T-helper 1 cell (primary cell): ENCODE results near the gene CHD6.

Source experiments
- DNase-seq, 5 donors: peaks; one replicate each; pipeline ENCODE4 v3.0.0-alpha.2; 2012 to 2020

CHD6 gene

DNA sequence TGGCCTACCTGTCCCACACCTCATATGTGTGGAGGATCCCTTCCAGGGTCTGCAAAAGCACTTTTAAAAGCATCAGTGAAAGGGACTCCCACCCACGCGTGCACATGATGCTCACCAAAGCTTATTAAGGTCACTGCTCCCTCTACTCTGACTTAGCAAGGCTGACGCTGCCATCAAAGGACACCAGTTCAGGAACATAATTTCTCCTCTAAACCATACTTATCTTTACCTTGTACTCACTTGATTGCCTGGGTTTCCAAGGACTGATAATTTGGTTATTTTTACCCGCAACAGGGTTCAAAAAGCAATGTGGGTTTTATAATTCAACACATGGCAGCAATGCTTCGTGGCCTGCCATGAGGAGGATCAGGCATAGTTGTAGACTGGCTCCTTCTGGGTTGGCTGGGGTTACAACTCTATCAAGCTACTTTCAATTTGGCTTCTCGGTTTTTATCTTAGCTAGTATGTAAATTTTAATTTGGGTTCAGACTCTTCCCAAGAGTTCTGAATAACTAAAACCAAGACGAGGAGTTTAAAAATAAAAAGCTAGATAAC is 199.4 kb downstream of the CHD6 start:
- no peak for DNase-seq

- no peak for DNase-seq
Measured at GRCh38 chr20:41418031-41418430, 200.1 kb downstream of the CHD6 start.

DNA sequence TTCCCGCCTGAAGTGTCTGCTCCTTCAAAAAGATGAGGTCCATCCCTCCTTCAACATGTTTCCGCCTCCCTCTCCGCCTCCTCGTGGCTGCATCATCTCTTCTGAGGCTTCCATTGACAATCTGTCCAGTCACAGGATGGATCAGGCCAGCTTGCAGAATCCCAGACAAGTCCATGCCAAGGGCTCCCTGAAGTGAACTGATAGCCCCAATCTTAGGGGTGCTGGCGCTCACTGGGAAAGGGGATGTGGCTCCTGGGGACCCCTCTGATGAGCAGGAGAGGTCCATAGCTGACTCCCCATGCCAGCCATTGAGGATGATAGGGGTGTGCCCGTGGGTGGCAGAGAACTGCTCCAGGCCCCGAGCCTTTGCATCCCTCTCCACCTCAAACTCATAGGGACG is 203.0 kb downstream of the CHD6 start:
- DNase-seq = no peak

DNA sequence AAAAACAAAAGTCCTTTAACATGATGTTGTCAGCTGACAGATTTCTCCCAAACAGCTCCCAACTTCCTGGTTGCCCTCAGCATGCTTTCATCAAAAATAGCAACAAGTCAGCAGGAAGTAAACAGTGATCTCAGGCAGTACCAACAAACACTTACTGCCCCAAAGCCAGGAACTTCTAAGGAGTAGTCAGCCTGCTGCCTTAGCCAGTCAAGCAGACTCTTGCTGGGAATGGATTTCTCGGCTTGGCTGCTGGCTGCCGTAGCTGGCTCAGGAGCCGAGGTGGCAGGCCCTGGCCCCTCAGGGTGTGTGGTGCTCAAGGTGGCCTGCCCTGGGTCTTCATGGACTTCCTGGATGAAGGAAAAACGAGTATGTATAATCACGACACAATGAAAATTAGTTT is 205.0 kb downstream of the CHD6 start:
- DNase-seq = no peak

GRCh38 chr20:41412324-41413120 is 205.7 kb downstream of the CHD6 start:
- DNase-seq = no peak

DNA sequence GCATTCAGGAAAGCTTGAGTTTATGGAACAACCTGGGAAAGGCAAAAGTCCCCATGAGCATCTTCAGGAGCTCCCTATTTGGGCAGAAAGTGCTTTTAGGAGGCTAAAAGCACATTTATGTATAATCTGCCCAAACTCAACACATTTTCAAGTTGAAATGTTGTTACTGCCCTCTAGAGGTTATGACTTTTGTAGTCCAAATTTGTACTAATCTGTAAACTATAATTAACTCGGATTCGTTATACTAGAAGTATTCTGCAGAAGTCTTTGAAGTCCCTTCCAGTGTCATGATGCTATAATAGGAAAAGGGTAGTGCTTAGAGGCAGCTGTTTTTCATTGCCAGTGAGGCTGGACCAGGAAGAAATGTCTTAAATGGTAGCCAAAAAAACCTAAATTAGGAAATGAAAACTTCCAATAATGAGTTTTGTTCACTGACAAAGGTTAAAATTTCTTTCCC is 206.8 kb downstream of the CHD6 start:
- DNase-seq = peak in 1 of 5 donors; percentile 8

DNA sequence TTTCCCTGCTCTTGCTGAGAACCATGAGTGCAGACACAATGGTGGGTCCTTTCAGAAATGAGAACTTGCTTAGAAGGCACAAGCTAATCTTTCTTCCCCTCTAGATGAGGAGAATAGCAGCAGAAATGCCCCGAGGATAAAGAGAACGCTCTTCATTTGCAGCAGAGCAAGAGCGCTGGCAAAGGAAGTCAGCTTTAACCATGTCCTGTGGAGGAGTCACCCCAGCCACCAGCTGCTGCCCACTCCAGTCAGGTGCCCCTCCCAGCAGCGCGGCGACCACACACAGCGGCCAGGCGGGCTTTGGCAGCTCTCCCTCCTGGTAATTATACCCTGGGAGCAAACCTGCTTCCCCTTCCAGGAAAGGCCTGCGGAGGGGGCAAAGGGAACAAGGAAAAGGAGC is 209.2 kb downstream of the CHD6 start:
- no peak for DNase-seq

DNA sequence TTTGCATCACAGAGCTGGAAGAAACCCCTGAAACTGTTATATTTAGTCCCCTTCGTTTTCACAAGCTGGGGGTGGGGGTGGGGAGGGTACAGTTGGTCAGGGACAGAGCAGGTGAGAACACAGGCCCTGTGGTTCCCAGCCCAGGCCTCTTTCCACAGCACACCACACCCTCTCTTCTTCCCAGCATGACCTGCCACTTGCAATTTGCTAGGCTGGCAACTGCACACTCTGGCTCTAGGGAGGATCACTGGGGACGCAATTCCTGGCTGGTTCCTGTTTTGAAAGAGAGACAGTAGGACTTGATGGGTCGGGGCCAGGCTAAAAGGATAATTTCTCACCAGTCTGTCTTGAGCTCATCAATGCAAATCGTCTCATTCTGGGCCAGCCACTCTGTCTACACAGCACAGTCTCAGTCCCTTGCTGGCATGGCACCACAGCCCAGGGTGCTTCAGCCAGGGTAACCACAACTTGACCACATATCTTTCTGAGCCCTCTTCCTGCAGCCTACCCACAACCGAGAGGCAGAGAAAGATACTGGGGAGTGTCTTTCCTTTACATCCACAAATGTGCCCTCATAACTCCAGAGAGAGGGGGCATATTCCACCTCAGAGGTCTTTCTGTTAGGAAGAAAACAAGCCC is 209.9 kb downstream of the CHD6 start:
- DNase-seq = peak in 1 of 5 donors; percentile 41

- DNase-seq = no peak
Measured at GRCh38 chr20:41407607-41408006, 210.6 kb downstream of the CHD6 start.

DNA sequence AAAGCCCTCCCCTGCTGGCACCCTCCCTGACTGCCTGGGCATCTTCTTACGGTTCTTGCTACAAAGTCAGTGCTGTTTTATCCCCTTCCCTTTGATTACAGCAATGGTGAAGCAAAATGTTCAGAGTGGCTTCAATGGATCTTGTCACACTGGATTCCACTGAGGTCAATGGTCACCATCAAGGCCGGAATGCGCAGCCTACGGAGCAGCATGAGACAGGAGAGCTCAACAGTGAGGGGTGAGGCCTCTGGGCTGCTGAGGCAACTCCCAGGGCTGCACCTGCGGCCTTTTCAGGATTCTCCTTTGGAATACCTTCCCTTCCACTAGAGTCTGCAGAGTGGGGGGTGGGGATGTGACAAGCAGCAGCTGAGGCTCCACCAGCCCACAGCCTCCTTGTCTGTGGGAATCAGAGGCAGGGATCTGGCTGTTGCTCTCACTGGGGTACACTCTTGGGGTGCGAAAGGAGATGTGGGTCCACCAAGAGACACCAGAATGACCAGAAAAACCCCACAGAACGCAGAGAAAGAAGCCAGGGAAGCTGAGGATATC is 211.2 kb downstream of the CHD6 start:
- no peak for DNase-seq

DNA sequence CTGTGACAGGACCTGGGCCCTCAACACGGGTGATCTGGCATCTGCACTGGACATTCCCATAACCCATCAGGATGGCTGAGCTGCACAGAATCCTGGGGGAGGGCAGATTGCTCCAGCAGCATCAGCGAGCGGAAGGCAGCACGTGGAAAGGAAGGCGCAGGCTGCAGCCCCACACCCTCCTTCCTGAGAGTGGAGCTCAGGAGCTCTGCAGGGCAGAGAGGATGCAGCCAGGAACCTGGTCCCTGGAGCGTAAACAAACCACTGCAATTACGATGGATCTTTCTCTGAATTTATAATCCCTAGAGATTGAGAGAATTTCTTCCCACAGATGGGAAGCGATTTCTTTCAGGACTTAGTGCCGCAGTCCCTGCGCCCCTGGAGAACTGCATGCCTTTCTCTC is 211.8 kb downstream of the CHD6 start:
- no peak for DNase-seq

DNA sequence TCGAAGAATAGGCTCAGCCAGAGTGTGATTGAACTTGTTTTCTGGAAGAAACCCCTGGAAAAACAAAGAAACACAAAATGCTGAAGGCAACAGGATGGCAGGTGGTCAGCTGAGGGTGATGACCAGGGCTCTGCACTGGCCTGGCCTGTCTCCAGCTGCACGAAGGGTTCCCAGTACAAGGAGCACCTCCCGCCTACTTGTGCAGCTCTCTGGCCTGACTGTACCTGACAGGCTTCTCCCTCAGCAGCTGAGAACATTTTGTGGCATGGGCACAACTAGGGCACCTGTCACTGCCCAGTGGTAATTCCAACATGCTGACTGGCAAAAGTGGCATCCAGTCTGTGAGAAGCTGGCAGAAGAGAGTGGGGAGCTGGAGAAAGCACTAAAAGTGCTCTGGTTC is 212.7 kb downstream of the CHD6 start:
- no peak for DNase-seq

DNA sequence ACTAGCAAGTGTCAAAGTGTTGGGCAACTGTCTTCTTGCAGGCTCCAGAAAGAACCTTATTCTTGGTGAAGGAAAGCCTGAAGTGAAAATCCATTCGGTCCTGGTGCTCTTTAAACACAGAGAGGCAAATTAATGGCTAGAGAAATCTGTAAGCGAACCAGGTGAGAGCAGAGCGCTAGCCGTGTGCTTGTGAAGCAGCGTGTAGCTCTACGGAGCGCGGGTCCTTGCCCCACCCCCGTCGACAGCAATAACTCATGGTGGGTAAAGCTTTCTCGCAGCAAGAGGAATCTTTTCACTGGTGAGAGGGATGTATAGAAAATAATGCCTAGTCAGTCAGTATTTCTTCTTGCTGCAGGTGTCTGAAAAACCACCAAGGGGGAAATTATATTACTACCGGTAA is 214.6 kb downstream of the CHD6 start:
- DNase-seq = no peak

GRCh38 chr20:41398408-41398807 is 219.8 kb downstream of the CHD6 start:
- no peak for DNase-seq

- no peak for DNase-seq
Measured at GRCh38 chr20:41395667-41396664, 222.2 kb downstream of the CHD6 start.

GRCh38 chr20:41394931-41395666 is 223.1 kb downstream of the CHD6 start:
- no peak for DNase-seq

- DNase-seq = no peak
Measured at GRCh38 chr20:41394081-41394480, 224.1 kb downstream of the CHD6 start.

GRCh38 chr20:41393705-41394066 is 224.5 kb downstream of the CHD6 start:
- no peak for DNase-seq

DNA sequence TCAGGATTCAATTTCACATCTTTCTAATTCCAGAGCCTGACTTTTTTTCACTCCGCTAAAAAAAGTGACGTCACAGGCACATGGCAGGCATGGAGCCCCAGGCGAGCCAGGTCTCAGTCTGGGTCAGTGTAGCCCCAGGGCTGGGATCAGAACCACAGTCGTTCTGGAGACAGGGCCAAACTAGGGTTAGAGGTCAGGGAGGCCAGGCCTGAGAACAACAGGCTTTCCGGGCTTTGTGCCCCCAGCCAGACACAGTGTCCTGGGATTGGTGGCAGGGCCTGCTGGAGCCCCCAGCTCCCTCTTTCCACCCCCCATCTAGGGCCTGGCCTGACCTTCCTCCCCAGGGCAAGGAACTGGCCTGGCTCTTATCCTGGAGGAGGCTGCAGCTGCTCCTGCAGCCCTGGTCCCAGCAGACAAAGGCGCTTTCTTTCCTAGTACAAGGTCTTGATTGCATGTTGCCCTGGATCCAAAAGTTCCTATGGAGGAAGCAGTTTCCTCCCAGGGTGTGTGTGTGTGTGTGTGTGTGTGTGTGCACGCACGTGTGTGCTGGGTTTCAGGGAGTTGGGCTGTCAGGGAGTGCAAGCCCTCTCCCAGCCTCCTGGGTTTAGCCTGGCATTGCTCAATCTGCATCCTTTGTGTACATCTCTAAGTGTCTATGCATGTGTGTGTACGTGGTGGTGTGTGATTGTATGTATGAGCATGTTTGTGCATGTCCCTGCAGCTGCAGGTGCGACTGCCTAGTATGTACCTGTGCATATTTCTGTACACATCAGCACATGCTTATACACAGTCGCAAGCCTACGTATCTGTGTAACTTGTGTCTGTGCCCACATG is 225.1 kb downstream of the CHD6 start:
- no peak for DNase-seq

DNA sequence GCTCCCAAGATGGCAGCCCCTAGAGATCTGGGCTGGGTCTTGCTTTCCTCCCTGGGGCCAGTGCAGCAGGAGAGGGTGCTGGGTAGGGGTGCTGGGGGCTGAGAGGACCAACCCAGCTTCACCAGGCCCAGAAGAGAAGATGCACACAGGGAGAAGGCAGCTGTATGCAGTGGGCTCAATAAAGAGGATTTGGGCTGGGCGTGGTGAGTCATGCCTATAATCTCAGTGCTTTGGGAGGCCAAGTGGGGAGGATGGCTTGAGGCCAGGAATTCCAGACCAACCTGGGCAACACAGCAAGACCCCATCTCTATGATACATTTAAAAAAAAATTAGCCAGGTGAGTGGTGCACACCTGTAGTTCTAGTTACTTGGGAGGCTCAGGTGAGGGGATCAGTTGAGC is 225.9 kb downstream of the CHD6 start:
- no peak for DNase-seq

DNA sequence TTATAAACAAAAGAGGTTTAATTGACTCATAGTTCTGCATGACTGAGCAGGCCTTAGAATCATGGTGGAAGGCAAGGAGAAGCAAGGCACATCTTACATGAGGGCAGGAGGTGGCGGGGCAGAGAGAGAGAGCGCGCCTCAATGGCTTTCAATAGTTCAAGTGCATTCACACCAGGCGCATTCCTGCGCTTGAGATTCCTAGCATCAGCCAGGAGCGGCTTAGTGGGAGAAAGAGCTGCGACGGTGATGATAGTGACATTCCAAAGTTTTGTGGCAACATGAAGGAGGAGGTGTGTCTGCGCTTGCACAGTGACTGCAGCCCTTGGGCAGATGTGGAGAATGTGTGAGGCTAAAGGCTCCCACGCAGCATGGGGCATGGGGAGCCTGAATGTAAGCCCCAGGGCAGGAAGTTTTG is 226.6 kb downstream of the CHD6 start:
- no peak for DNase-seq
